Measurements from ENCODE around the gene CRLF1.

CRLF1 gene

GRCh38 chr19:18590273-18591272 lies 16.0 kb downstream of the CRLF1 start:
- DNase-seq, result no peak

GRCh38 chr19:18589380-18590272 lies 17.0 kb downstream of the CRLF1 start:
- DNase-seq, result no peak

- DNase-seq, result peak in 1 of 2 experiments; percentile 38
Measured at GRCh38 chr19:18588611-18589379, 17.8 kb downstream of the CRLF1 start, which contains the start of gene REX1BD. Gene REX1BD (plus strand): TSS chr19:18588798. CDS start chr19:18588802, 4 bp downstream.

- no peak for DNase-seq
Measured at GRCh38 chr19:18587962-18588610, 18.5 kb downstream of the CRLF1 start.

- DNase-seq, result no peak
Measured at GRCh38 chr19:18587561-18587960, 19.0 kb downstream of the CRLF1 start.

GRCh38 chr19:18586306-18586705 lies 20.3 kb downstream of the CRLF1 start:
- no peak for DNase-seq

GRCh38 chr19:18580311-18580710 lies 26.3 kb downstream of the CRLF1 start:
- DNase-seq, result no peak

- no peak for DNase-seq
Measured at GRCh38 chr19:18577365-18577914, 29.2 kb downstream of the CRLF1 start.

- no peak for DNase-seq
Measured at GRCh38 chr19:18576383-18576782, 30.2 kb downstream of the CRLF1 start.

GRCh38 chr19:18574691-18575291 lies 31.8 kb downstream of the CRLF1 start:
- DNase-seq, result no peak

- peak; percentile 82 to 89 for DNase-seq
Measured at GRCh38 chr19:18571564-18572344, 34.8 kb downstream of the CRLF1 start, which contains the start of gene UBA52. Gene UBA52 (plus strand): TSS chr19:18571857. CDS start chr19:18573301, 1,444 bp downstream.

- no peak for DNase-seq
Measured at GRCh38 chr19:18568367-18568766, 38.2 kb downstream of the CRLF1 start.

- DNase-seq, result no peak
Measured at GRCh38 chr19:18566953-18567352, 39.6 kb downstream of the CRLF1 start.

GRCh38 chr19:18562086-18562485 lies 44.5 kb downstream of the CRLF1 start:
- DNase-seq, result no peak

GRCh38 chr19:18559685-18560084 lies 46.9 kb downstream of the CRLF1 start:
- no peak for DNase-seq

GRCh38 chr19:18558604-18559003 lies 48.0 kb downstream of the CRLF1 start:
- no peak for DNase-seq

- DNase-seq, result no peak
Measured at GRCh38 chr19:18558202-18558555, 48.4 kb downstream of the CRLF1 start.

- DNase-seq, result peak; percentile 29 to 88
Measured at GRCh38 chr19:18557411-18558201, 49.0 kb downstream of the CRLF1 start, which contains the start of gene KXD1. Gene KXD1 (plus strand): TSS chr19:18557870. CDS start chr19:18562057, 4,187 bp downstream.

GRCh38 chr19:18551631-18552030 lies 55.0 kb downstream of the CRLF1 start:
- DNase-seq, result no peak
